Bronchus fibroblast of lung (primary cell): ENCODE results near the gene SYT15B. TPM values are rescaled to one million over a fixed set of nuclear protein-coding genes. Genes with fewer than 3 reads are reported as not detected.

Source experiments
- total RNA-seq: library from RNA; depleted of rRNA; stranded (reverse); fragments of >200 nt; gene quantifications from 2 replicates; pipeline ENCODE4 v1.2.3, GENCODE V29; 2015

SYT15B gene
- under 0.01 and 0.17 TPM in 2 replicates for total RNA-seq

DNA sequence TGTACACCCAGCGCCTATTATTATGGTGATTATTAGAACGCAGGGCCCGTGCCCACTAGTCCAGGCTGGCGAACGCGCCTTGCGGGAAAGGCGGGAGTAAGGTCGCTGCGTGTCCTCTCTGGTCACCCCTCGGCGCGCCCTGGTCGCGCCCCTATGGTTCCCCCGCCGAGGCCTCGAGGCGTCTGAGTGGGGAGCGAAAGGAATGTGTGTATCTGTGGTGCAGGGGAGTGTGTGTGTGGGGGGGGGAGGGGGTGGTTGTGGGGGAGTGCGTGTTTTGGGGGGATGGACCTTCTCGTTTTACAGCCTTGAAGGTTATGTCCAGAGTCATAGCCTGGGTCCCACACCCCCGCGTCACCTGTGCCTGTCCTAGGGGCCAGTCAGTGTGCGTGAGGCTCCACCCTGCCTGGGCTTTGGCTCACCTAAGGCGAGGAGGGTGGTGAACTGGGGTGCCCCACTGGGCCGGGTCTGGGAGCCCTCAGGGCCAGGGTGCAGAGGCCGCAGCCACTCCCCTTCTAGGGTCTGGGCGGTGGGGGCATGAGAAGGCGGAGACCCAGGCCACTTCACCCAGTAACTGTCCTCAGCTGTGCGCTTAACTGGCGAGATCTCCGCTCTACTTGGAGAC lies at the start of gene SYT15B:
Gene SYT15B, minus strand, starts transcription at position 39 of the 622 bp plus-strand sequence. CDS start 952 bp downstream, outside the sequence.

Other genes starting within 250 kb of the SYT15B start
- 2.0 and 2.1 TPM in 2 replicates for gene AGAP9, start 240.0 kb downstream of the SYT15B start, total RNA-seq
- not detected in 2 replicates for gene NPY4R2, start 155.1 kb upstream of the SYT15B start, total RNA-seq
- gene FAM25C, start 236.2 kb upstream of the SYT15B start, total RNA-seq = not detected in 2 replicates